Stimulated activated CD8-positive, alpha-beta memory T cell treated with anti-CD3 and anti-CD28 coated beads, Interleukin-4, amount 100 ng/mL, for 1 hour (primary cell): ENCODE data around the gene SH3BGRL.
"Not testable (repeated sequence)": the region's sequence is repeated elsewhere in the genome, so short reads cannot be mapped to it uniquely, and the experiment has no call there.

Experiments
- DNase-seq, 2 donors: peaks; one replicate each; pipeline ENCODE4 v3.0.0-alpha.2; 2020; ENCODE audit warnings: low read depth in 2 of 2, low spot score in 1 of 2

Gene SH3BGRL

GRCh38 chrX:81259020-81259713 lies 57.3 kb downstream of the SH3BGRL start:
- no peak for DNase-seq

- no peak for DNase-seq
These were observed 58.0 kb downstream of the SH3BGRL start for GRCh38 chrX:81259714-81260395.

GRCh38 chrX:81261576-81261975 lies 59.7 kb downstream of the SH3BGRL start:
- no peak for DNase-seq

GRCh38 chrX:81263059-81263458 lies 61.2 kb downstream of the SH3BGRL start:
- DNase-seq: no peak

DNA sequence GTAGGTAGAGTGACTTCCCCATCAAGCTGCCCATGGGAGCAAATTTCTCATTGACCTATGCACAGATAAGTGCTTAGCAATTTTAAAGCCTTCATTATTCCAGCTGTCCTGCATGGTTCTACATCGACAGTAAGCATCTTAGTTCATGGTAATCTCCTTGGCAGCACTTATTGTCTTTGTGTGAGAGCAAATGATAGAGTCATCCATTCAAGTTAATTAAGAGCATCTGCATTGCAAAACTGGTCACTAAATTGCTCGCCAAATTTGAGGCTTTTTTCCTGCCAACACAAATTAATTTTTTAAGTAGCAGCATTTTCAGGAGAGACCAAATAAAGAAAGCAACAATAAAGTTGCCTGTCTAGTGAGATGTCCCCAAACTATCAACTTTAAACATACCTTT lies 76.7 kb downstream of the SH3BGRL start:
- no peak for DNase-seq

- no peak for DNase-seq
These were observed 78.2 kb downstream of the SH3BGRL start for GRCh38 chrX:81280148-81280547.

GRCh38 chrX:81286075-81286474 lies 84.2 kb downstream of the SH3BGRL start:
- DNase-seq: no peak

DNA sequence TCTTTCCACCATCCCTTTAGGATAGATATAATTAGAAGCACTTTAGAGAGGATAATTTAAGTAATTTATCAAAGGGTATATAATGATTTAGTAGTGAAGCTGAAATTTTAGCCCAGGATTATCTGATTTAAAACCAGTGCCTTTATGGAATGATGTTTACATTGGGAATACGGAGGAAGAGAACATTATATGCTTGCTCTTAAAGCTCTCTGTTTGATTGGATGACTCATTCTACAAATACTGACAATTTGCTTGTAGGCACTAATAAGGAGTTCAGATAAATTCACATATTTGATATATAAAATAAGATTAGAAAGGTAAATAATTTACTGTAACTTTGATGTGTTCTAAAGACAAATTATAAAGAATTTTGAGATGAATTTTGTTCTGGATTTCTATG lies 84.7 kb downstream of the SH3BGRL start:
- no peak for DNase-seq

DNA sequence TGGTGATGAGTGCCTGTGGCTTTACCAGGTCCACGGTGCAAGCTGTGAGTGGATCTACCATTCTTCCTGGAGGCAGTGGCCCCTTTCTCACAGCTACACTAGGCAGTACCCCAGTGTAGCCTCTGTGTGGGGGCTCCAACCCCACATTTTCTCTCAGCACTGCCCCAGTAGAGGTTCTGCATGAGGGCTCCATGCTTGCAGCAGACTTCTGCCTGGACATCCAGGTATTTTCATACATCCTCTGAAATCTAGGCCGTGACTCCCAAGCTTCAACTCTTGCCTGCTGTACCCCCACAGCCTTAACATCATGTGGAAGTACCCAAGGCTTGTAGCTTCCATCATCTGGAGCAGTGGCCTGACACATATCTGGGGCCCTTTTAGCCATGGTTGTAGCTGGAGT lies 90.1 kb downstream of the SH3BGRL start:
- no peak for DNase-seq

DNA sequence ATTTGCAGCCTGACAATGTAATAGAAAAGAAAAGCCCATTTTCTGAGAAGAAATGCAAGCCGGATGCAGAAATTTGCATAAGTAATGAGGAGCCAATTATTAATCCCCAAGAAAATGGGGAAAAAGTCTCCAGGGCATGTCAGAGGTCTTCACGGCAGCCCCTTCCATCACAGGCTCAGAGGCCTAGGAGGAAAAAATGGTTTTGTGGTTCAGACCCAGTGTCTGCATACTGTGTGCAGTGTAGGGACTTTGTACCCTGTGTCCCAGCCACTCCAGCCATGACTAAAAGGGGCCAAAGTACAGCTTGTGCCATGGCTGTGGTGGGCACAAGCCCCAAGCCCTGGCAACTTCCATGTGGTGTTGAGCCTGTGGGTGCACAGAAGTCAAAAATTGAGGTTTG lies 92.2 kb downstream of the SH3BGRL start:
- DNase-seq: no peak

DNA sequence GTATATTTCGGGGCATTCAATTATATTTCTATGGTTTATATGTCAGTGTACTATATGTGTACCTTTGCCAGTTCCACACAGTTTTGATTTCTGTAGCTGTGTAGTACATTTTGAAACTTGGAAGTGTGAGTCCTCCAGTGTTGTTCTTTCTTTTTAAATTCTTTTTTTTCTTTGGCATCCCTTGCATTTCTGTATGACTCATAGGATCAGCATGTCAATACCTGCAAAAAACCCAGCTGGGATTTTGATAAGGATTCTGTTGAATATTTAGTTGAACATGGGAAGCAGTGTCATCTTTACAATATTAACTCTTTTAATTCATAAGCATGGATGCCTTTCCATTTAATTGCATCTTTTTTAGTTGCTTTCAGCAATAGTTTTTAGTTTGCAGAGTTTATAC lies 100.0 kb downstream of the SH3BGRL start:
- no peak for DNase-seq

DNA sequence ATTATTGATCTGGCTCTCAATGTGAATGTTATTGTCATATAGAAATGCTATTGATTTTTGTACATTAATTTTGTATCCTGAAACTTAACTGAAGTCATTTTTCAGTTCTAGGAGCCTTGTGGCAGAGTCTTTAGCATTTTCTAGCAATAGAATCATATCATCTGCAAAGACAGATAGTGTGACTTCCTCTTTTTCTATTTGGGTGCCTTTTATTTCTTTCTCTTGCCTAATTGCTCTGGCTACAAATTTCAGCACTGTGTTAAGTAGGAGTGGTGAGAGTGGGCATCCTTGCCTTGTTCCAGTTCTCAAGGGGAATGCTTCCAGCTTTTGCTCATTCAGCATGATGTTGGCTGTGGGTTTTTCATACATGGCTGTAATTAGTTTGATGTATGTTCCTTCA lies 102.7 kb downstream of the SH3BGRL start:
- DNase-seq: no peak

DNA sequence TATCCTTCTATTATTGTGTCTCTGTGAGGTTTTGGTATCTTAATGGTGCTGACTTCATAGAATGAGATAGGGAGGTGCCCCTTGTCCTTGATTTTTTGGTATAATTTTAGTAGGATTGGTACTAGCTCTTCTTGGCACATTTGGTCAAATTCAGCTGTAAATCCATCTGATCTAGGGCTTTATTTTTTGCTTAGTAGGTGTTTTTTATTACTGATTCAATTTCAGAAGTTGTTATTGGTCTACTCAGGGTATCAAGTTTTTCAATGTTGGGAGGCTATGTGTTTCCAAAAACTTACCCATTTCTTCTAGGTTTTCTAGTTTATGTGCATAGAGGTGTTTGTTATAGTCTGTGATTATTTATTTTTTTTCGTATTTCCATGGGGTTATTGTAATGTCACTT lies 103.3 kb downstream of the SH3BGRL start:
- DNase-seq: no peak

GRCh38 chrX:81308086-81308829 lies 106.4 kb downstream of the SH3BGRL start:
- DNase-seq: no peak

DNA sequence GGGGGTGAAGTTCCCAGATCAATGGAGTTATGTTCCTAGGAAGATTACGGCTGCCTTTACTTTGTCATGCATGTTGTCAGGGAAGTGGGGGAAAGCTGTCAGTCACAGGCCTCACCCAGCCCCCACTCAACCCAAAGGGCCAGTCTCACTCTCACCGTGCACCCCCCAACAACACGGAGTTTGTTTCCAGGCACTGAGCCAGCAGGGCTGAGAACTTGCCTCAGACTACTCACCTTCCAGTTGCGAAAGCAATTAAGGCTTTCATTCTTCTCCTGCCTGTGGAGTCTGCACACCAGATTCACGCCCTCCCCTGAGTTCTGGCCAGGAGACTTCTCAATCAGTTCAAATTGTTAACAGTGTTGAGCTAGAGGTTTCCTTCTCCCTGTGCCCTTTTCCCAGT lies 114.3 kb downstream of the SH3BGRL start:
- DNase-seq: no peak

DNA sequence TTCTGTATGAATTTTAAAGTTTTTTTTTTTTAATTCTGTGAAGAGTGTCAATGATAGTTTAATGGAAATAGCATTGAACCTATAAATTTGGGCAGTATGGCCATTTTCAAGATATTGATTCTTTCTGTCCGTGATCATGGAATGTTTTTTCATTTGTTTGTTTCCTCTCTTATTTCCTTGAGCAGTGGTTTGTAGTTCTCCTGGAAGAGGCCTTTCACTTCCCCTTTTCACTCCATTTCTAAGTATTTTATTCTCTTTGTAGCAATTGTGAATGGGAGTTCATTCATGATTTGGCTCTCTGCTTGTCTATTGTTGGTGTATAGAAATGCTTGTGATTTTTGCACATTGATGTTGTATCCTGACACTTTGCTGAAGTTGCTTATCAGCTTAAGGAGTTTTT lies 129.8 kb downstream of the SH3BGRL start:
- not testable (repeated sequence) for DNase-seq

- no peak for DNase-seq
These were observed 134.7 kb downstream of the SH3BGRL start for GRCh38 chrX:81336455-81337152.

- no peak for DNase-seq
These were observed 135.9 kb downstream of the SH3BGRL start for GRCh38 chrX:81337805-81338204.

DNA sequence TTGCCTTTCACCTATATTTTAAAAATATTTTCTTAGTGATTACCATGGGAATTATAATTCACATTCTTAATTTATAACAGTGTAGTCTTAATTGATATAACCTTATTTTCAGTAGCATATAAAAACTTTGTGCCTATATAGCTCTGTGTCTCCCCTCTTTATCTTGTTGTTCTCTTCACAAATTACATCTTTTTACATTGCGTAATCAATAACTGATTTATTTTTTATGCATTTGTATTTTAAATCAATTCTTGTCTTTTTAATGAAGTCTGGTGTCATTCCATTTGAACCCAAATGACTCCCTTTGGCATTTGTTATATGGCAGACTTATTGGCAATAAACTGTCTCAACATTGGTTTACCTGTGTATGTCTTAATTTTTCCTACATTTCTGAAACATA lies 137.0 kb downstream of the SH3BGRL start:
- DNase-seq: no peak

- DNase-seq: not testable (repeated sequence)
These were observed 143.4 kb downstream of the SH3BGRL start for GRCh38 chrX:81345296-81345695.
